HG03280 (cell line): ENCODE results near the gene SPINT3.

ENCODE experiments used
- ATAC-seq: cut with Tn5 transposase; IDR thresholded peaks from one replicate; pipeline ENCODE4 v1.9.1; 2021; ENCODE audit warnings: mild to moderate bottlenecking, moderate library complexity; ENCODE audit not compliant: unreplicated experiment

Gene SPINT3, protein sequence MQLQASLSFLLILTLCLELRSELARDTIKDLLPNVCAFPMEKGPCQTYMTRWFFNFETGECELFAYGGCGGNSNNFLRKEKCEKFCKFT

DNA sequence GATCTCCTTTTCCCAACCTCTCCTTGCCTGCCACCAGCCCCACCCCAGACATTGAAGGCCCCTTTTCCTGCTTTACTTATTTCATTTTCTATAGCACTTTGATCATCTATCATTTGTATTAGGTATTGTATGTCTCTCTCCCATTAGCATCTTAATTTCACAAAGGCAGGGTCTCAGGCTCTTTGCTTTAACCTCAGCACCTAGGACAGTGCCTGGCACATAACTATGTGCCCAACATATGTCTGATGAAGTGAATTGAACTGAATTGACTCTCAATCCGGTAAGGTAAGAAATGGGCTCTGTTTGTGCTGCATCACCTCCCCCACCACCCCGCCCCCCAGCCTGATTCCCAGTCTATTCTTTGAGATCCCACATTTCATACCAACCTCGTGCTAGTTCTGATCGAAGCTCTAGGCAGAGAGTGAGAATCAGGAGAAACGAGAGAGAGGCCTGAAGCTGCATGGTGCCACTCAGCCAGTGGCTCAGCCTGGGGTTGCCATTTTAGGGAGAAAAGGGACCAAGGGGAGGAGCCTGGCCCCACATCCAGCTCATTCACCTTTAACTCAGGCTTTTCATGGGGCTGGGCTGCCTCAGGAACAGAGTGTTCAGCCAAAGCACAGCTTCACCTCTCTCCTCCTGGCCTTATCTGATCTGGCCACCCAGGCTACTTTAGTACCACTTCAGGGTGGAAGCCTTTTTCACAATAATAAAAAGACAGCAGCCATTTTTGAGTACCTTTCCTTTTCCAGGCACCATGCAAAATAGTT, at the start of gene SPINT3:
SPINT3 (minus strand) TSS at position 476 of the 767 bp plus-strand sequence; CDS start at position 462, 14 bp downstream.
- ATAC-seq, result no peak

DNA sequence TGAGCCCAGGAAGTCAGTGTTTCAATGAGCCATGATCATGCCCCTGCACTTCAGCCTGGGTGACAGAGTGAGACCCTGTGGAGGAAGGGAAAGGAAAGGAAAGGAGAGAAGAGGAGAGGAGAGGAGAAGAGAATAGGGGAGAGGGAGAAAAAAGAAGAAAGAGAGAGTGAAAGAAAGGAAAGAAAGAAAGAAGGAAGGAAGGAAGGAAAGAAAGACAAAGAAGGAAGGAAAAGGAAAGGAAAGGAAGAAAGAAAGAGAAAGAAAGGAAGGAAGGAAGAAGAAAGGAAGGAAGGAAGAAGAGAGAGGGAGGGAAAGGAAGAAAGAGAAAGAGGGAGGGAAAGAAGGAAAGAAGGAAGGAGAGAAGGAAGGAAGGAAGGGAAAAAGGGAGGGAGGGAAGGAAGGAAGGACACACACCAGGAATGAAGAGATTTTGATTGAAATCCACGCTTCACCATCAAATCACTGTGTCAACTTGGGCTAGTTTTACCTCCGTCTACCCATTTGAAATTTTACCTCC, 49.4 kb upstream of the SPINT3 start:
- ATAC-seq, result no peak

DNA sequence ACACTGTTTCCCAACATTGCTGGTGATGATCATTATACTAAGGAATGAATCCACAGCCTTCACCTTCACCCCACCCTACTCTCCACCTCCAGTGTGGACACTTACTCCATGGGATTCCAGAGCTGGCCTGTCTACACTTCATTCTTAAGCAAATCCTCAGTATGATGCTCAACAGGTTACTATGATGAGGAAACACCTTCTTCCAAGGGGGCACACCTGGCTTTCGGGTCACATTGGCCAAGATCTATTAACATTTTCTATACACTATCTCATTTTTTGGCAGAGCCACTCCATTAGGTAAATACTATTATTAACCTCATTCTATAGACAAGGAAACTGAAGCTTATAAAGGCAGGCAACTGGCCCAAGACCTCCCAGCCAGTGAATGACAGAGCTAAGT, 39.8 kb upstream of the SPINT3 start:
- no peak for ATAC-seq

GRCh38 chr20:45552456-45552855, 37.0 kb upstream of the SPINT3 start:
- ATAC-seq, result no peak

GRCh38 chr20:45550765-45551164, 35.3 kb upstream of the SPINT3 start:
- ATAC-seq, result no peak

GRCh38 chr20:45548410-45548809, 33.0 kb upstream of the SPINT3 start:
- ATAC-seq, result no peak

GRCh38 chr20:45547206-45547770, 31.9 kb upstream of the SPINT3 start, which contains the start of gene EPPIN:
EPPIN (minus strand) TSS chr20:45547401; CDS start chr20:45547357, 44 bp downstream.
- ATAC-seq, result no peak

DNA sequence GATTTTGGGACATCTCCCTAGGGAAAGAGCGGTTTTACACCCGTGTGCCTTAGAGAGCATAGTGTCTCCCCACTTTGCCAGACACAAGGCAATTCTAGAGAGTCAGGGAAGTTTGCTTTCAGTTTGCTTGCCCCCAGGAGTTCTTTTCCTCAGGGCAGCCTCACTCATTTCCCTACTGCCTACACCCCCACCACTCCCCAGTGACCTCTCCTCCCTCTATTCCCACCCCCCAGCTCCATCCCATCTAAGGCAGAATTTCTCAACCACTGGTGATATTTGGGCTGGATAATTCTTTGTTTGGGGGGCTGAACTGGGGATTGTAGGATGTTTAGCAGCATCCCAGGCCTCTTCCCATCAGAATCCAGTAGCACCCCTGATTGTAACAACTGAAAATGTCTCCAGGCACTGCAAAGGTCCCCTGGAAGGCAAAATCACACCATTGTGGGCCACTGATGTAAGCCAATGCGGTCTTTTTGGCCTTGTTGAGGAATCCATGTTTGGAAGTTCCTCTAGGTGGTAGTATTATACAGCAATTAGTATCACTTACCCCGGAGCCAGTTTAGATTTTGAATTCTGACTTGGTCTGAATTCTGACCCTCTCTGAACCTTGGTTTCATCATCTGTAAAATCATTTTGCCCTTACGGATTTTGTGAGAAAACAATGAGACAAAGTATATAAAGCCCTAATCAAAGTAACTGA, 30.5 kb upstream of the SPINT3 start:
- ATAC-seq, result no peak

GRCh38 chr20:45545351-45545750, 29.9 kb upstream of the SPINT3 start:
- no peak for ATAC-seq

DNA sequence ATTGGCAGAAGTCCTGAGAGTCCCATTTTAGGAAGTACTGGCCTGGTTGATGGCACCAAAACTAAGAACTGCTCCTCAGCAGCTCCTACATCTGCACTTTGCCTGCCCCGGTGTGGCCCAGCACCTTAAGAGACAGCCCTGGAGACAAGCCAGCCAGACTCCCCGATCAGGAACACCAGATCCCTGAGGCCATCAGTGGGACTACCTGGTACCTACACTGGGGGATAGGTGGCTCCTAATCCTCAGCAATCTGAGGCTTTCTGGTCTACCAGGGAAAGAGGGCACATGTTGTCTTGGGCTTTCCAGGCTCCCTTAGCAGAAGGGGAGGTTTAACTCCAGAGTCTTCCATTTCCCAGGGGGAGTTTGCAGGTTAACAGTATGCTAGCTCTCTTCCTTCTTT, 24.0 kb upstream of the SPINT3 start, which contains the start of gene WFDC6:
WFDC6 (minus strand) TSS at position 101 of the 400 bp plus-strand sequence; CDS start at position 26, 75 bp downstream.
- no peak for ATAC-seq

GRCh38 chr20:45538209-45538799, 22.9 kb upstream of the SPINT3 start:
- ATAC-seq, result no peak

GRCh38 chr20:45527294-45527693, 11.9 kb upstream of the SPINT3 start:
- ATAC-seq, result no peak

DNA sequence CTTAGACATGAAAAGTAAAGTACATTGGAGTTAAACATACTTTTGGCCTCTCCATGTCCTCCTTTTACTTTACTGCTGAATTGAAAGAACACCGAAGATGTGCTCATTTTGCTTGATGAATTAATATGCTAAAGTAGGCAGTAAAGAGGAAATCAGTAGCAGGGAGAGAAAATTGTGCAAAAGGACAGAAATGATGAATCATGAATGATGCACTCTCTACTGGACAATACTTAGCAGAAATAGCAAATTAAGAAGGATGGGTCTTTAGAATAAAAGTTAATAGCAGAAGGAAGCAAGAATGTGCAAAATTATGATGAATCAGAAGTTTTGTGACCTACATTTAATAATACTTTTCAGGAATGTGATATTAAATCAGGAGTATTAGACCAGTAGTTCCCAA, 8.4 kb upstream of the SPINT3 start:
- no peak for ATAC-seq

DNA sequence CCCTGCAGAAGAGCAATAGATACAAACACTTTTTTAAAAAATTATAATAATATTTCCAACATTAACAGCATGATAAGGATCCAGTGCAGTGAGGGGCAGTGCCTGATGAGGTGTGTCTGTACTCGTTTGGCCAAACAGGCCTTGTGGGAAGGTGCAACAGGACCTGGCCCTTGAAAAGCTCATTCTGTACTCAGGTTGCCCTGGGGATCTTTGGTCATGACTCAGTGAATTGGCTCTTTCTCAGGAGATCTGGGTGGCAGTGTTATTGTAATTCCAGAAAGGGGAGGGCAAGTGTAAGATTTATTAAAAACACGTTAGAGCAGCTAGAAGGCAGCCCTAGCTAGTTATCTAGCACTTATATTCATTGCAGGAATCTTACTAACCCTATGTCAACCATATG, 2.9 kb upstream of the SPINT3 start:
- ATAC-seq, result no peak

DNA sequence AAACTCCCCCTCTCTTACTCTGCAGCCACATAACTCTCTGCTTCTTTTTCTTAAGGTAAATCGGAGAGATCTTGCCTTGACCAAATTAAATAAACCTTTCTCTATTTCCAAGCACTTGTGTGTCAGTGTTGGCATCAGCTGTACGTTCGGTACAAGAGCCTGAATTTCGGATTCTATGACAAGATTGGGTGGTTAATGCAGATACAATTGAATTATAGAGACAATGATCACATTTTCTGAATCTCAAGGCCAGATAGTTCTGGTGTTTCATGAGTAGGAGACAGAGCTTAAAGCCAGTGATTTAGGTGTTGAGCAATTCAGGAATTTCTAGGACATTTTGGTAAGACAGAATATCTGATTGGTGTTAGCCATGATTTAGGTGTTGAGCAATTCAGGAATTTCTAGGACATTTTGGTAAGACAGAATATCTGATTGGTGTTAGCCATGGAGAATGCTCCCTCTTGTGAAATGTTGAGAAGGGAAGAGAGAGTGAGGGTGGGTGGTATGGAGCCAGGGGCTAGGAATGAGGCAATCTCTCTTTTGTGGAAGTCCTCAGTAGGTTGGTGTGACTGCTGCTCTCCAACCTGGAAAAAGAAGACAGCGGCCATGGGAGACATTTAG, 5.1 kb downstream of the SPINT3 start:
- ATAC-seq, result no peak

GRCh38 chr20:45509091-45509490, 6.3 kb downstream of the SPINT3 start:
- ATAC-seq, result no peak

GRCh38 chr20:45508068-45508886, 7.1 kb downstream of the SPINT3 start:
- no peak for ATAC-seq

- no peak for ATAC-seq
These were observed 8.2 kb downstream of the SPINT3 start for GRCh38 chr20:45507011-45507820.

DNA sequence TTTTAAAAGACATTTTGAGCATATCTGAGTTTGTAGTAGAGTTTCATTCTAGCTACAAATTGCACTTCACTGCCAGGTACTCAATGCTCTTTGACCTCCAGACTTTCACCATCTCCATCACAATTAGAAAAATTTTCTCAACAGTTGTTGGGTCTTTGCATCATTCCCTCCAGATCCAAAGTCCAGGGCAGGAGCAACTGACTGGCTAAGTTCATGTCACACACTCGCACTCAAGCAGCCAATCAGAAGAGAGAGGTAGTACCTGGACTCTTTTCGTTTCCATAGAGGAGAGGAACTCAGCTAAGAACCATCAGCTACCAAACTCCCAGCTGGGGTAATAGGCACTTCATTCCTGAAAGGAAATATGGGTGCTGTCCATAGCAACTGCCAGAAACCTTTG, 9.0 kb downstream of the SPINT3 start:
- no peak for ATAC-seq
